ENCODE data around the gene MTUS2.

- TF ChIP-seq, protein P1, sequence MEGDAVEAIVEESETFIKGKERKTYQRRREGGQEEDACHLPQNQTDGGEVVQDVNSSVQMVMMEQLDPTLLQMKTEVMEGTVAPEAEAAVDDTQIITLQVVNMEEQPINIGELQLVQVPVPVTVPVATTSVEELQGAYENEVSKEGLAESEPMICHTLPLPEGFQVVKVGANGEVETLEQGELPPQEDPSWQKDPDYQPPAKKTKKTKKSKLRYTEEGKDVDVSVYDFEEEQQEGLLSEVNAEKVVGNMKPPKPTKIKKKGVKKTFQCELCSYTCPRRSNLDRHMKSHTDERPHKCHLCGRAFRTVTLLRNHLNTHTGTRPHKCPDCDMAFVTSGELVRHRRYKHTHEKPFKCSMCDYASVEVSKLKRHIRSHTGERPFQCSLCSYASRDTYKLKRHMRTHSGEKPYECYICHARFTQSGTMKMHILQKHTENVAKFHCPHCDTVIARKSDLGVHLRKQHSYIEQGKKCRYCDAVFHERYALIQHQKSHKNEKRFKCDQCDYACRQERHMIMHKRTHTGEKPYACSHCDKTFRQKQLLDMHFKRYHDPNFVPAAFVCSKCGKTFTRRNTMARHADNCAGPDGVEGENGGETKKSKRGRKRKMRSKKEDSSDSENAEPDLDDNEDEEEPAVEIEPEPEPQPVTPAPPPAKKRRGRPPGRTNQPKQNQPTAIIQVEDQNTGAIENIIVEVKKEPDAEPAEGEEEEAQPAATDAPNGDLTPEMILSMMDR (IDR thresholded peaks at IDR 0.05; ENCODE audit: low read length): no peak
- TF ChIP-seq EZH2 (optimal IDR thresholded peaks at IDR 0.05; ENCODE audit: low read depth, low read length) (no peak), EZH2phosphoT487 (IDR thresholded peaks at IDR 0.05; ENCODE audit: low read length) (no peak)
Observed at GRCh38 chr13:29271606-29272005, 451.5 kb downstream of the MTUS2 start.

Measured in MM.1S (cell line).